ENCODE results near the gene P3H4. TPM values are rescaled to one million over a fixed set of nuclear protein-coding genes. Genes with fewer than 3 reads are reported as not detected.

P3H4 gene
- total RNA-seq, 1 experiment from 2014 or later: 36.4 TPM

- Mint-ChIP-seq H3K4me1 (ENCODE audit: insufficient read depth, unreplicated experiment) (no peaks in the 10 kb centered on the region), H3K4me3 (ENCODE audit: unreplicated experiment) (no peak overlapping the region), H3K27ac (ENCODE audit: low read depth, unreplicated experiment) (no peak overlapping the region), H3K9me3 (ENCODE audit: unreplicated experiment) (no peaks in the 10 kb centered on the region), H3K27me3 (ENCODE audit: insufficient read depth, unreplicated experiment) (no peaks in the 10 kb centered on the region), H3K36me3 (ENCODE audit: insufficient read depth, unreplicated experiment) (peaks cover 90% of the 10 kb centered on the region)
- BruUV-seq (replicated peaks): no TSS peak
- CTCF ChIA-PET: interaction anchor here (0.6 to 0.9 kb wide), 2 partner anchors 10 to 20 kb away, joined by 4 read pairs; partner anchors contain the start of gene JUP
- DNase-seq (ENCODE audit: unreplicated experiment): no peak
- POLR2A ChIA-PET: interaction anchor here (0.6 to 1.2 kb wide), 2 partner anchors 78 to 1264 kb away, joined by 3 read pairs; partner anchors contain the start of gene TNS4
- intact Hi-C loops (cut with micrococcal nuclease): no loop called here
- no peak for TF ChIP-seq CTCF (IDR thresholded peaks at IDR 0.05; ENCODE audit: unreplicated experiment)
Measured at GRCh38 chr17:41766135-41766534, 45.6 kb downstream of the P3H4 start.

- CTCF ChIA-PET: interaction anchor here (0.6 to 0.8 kb wide), 2 partner anchors 22 to 39 kb away, joined by 3 to 4 read pairs; no protein-coding TSS in a partner anchor
- Mint-ChIP-seq H3K9me3 (ENCODE audit: unreplicated experiment) (no peaks in the 10 kb centered on the region), H3K4me1 (ENCODE audit: insufficient read depth, unreplicated experiment) (no peaks in the 10 kb centered on the region), H3K36me3 (ENCODE audit: insufficient read depth, unreplicated experiment) (peaks cover 100% of the 10 kb centered on the region), H3K27me3 (ENCODE audit: insufficient read depth, unreplicated experiment) (no peaks in the 10 kb centered on the region), H3K4me3 (ENCODE audit: unreplicated experiment) (no peak overlapping the region), H3K27ac (ENCODE audit: low read depth, unreplicated experiment) (no peak overlapping the region)
- intact Hi-C loops (cut with micrococcal nuclease): no loop called here
- TF ChIP-seq CTCF (IDR thresholded peaks at IDR 0.05; ENCODE audit: unreplicated experiment): no peak
- no peak for DNase-seq (ENCODE audit: unreplicated experiment)
- BruUV-seq (replicated peaks): no TSS peak
- POLR2A ChIA-PET: interaction anchor here (1.0 to 2.4 kb wide), 4 partner anchors 10 to 31 kb away, joined by 3 to 7 read pairs (median 4); no protein-coding TSS in a partner anchor
Measured at GRCh38 chr17:41763327-41763726, 48.4 kb downstream of the P3H4 start.

- intact Hi-C loops (cut with micrococcal nuclease): no loop called here
- DNase-seq (ENCODE audit: unreplicated experiment): no peak
- CTCF ChIA-PET: interaction anchor here (0.6 to 0.7 kb wide), 2 partner anchors 23 to 39 kb away, joined by 3 to 4 read pairs; no protein-coding TSS in a partner anchor
- H3K36me3 Mint-ChIP-seq (ENCODE audit: insufficient read depth, unreplicated experiment): peaks cover 100% of the 10 kb centered on the region
- TF ChIP-seq CTCF (IDR thresholded peaks at IDR 0.05; ENCODE audit: unreplicated experiment): no peak
- POLR2A ChIA-PET: interaction anchor here (0.5 to 2.4 kb wide), 3 partner anchors 10 to 30 kb away, joined by 3 to 7 read pairs (median 4); no protein-coding TSS in a partner anchor
- no peak overlapping the region for H3K4me3 Mint-ChIP-seq (ENCODE audit: unreplicated experiment)
- no peaks in the 10 kb centered on the region for H3K4me1 Mint-ChIP-seq (ENCODE audit: insufficient read depth, unreplicated experiment)
- BruUV-seq (replicated peaks): no TSS peak
- H3K9me3 Mint-ChIP-seq (ENCODE audit: unreplicated experiment): no peaks in the 10 kb centered on the region
- no peak overlapping the region for H3K27ac Mint-ChIP-seq (ENCODE audit: low read depth, unreplicated experiment)
- H3K27me3 Mint-ChIP-seq (ENCODE audit: insufficient read depth, unreplicated experiment): no peaks in the 10 kb centered on the region
Measured at GRCh38 chr17:41762841-41763240, 48.9 kb downstream of the P3H4 start.

- TF ChIP-seq CTCF (IDR thresholded peaks at IDR 0.05; ENCODE audit: unreplicated experiment): no peak
- no peak overlapping the region for H3K27ac Mint-ChIP-seq (ENCODE audit: low read depth, unreplicated experiment)
Measured at GRCh38 chr17:41762391-41762790, 49.4 kb downstream of the P3H4 start.

More at GRCh38 chr17:41762391-41762790, 49.4 kb downstream of the P3H4 start:
- Mint-ChIP-seq H3K36me3 (ENCODE audit: insufficient read depth, unreplicated experiment) (peaks cover 100% of the 10 kb centered on the region), H3K4me3 (ENCODE audit: unreplicated experiment) (no peak overlapping the region), H3K9me3 (ENCODE audit: unreplicated experiment) (no peaks in the 10 kb centered on the region), H3K4me1 (ENCODE audit: insufficient read depth, unreplicated experiment) (no peaks in the 10 kb centered on the region), H3K27me3 (ENCODE audit: insufficient read depth, unreplicated experiment) (no peaks in the 10 kb centered on the region)
- ChIA-PET POLR2A (interaction anchor here (0.5 to 2.4 kb wide), 2 partner anchors 11 to 31 kb away, joined by 3 to 7 read pairs; no protein-coding TSS in a partner anchor), CTCF (interaction anchor here (0.7 kb wide), 1 partner anchor 39 kb away, joined by 3 read pairs; no protein-coding TSS in a partner anchor)
- no TSS peak for BruUV-seq (replicated peaks)
- intact Hi-C loops (cut with micrococcal nuclease): no loop called here
- no peak for DNase-seq (ENCODE audit: unreplicated experiment)

All from MCF 10A (cell line).